ENCODE measurements around the gene ITGA11.

Gene ITGA11

DNA sequence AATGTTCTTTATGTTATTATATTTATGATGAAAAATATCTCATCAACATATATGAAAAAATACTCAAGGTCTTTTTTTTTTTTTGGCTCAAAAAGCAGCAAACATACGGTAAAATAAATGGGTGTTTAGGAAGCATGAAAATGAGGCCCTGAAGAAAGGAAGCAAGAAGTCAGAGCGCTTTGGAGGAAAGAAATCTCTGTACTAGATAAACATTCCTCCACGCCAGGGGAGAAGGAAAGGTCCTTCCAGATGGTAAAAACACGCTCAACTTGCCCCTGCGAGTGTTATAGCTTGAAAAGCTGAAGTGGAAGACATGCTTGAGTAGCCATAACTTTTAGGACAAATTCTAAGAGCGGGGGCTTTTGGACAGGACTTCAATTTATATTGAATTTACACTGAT is 101.5 kb downstream of the ITGA11 start:
- in situ Hi-C loops (cut with HindIII; ENCODE audit: low pct_ligation_motif_present, low pct_unique_long_range_greater_than_20kb, low sequenced_read_pairs): no loop called here
- no peak for DNase-seq

DNA sequence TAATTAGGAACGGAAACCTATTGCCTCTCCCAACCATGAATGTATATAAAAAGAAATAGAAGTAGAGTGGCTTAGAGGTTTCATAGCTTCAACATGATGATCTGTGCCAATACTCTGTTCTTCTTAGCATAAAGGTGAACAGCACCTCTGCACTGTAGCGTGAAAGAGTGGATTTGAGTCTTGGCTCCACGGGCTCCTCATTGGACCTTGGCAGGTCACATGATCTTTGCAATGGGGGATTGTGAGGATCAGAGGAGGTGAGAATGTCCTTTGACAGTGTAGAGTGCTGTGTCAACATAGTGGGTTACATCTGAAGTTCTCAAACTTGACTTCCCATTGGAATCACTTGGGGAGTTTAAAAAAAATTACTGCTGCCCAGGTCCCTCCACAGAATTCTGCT is 103.0 kb downstream of the ITGA11 start:
- in situ Hi-C loops (cut with HindIII; ENCODE audit: low pct_ligation_motif_present, low pct_unique_long_range_greater_than_20kb, low sequenced_read_pairs): no loop called here
- DNase-seq: no peak

DNA sequence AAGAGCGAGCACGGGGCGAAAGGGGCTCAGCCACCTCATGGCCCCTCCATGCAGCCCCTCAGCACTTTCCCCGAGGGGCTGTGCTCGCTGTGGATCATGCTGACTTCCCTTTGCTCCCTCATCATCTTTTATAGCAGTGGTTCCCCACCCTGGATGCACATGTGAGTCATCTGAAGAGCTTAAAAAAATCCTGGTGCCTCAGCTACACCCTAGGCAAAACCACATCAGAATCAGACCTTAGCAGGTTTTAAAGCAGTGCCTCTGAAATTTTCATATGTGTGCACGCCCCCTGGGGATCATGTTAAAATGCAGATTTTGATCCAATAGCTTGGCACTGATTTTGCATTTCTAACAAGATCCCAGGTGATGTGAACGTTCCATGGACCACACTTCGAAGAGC is 103.5 kb downstream of the ITGA11 start:
- DNase-seq: no peak
- in situ Hi-C loops (cut with HindIII; ENCODE audit: low pct_ligation_motif_present, low pct_unique_long_range_greater_than_20kb, low sequenced_read_pairs): no loop called here

DNA sequence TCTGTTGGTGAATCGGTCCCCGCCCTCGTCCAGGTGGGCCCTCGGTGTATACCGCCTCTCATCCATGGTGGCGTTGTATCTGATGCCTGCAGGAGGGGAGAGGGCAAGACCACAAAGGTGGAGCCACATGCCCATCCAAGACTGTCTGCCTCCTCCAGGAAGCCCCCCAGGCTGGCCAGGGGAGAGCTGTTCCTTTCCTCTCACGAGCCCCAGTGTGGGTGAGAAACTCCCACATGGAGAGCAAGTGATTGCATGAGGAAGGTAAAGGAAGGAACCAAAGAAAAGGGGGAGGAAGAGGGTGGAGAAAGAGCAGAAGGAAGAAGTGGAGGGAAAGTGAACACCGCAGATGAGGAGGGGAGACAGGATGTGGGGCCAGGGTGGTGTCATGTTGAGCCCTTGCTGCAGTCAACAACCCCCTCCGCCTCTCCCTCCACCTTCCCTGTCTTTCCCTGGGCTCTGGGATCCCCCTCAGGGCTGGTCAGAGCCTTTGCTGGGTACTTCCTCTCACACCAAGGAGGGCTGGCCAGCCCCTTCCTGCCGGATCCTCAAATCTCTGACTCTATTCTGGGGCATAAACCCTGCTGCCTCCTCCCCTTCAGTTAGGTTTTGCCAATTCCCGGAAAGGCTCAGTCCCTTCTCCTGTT is 105.1 kb downstream of the ITGA11 start:
- DNase-seq: no peak
- in situ Hi-C loops (cut with HindIII; ENCODE audit: low pct_ligation_motif_present, low pct_unique_long_range_greater_than_20kb, low sequenced_read_pairs): no loop called here

DNA sequence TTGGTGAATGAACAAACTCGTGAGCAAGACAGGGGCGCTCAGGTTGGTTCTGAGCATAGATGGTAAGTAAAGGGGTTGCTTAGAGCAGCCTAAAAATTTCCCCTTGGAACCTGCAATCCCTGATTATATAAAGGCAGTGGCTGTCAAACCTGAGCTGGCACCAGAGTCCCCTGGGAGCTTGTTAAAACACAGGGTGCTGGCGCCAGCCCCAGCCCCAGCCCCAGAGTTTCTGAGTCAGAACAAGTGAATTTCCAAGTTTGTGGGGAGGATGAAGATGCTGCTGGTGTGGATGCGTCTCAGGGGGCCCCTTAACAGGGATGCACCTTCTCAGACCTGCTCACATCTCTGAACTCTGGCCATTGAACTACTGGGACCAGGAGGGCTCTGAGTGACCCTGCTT is 106.2 kb downstream of the ITGA11 start:
- in situ Hi-C loops (cut with HindIII; ENCODE audit: low pct_ligation_motif_present, low pct_unique_long_range_greater_than_20kb, low sequenced_read_pairs): no loop called here
- DNase-seq: no peak

DNA sequence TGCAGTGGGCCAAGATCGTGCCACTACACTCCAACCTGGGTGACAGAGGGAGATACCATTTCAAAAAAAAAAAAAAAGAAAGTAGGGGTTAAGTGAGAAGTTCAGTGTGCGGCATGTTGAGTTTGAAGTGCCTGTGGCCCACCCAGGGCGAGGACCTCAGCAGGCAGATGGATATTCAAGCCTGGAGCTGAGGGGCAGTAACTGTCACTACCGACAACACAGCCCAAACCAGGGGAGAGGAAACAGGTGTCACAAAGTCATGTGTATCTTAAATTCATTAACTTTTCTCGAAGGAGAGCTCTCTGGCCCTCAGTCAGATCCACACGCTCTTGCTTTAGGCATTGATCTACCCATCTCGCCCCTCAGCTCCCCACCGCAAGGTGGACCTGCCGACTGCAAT is 109.2 kb downstream of the ITGA11 start:
- in situ Hi-C loops (cut with HindIII; ENCODE audit: low pct_ligation_motif_present, low pct_unique_long_range_greater_than_20kb, low sequenced_read_pairs): no loop called here
- DNase-seq: no peak

DNA sequence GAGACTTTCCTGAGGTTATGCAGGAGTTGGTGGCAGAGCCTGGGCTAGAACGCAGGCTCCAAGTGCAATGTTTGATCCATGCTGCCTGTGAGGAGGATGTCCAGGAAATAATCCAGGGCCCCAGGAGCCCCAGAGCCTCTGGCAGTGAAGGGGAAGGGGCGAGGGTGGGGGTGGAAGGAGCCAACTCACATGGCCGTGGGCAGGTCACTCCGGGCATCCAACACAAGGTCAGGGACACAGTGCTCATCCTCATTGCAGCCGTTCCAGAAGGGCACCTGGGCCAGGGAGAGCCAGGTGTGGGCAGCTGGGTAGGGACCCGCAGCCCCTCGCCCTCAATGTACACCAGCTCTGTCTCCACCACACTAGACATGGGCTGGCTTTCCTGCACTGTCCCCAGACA is 110.7 kb downstream of the ITGA11 start:
- no peak for DNase-seq
- in situ Hi-C loops (cut with HindIII; ENCODE audit: low pct_ligation_motif_present, low pct_unique_long_range_greater_than_20kb, low sequenced_read_pairs): no loop called here

DNA sequence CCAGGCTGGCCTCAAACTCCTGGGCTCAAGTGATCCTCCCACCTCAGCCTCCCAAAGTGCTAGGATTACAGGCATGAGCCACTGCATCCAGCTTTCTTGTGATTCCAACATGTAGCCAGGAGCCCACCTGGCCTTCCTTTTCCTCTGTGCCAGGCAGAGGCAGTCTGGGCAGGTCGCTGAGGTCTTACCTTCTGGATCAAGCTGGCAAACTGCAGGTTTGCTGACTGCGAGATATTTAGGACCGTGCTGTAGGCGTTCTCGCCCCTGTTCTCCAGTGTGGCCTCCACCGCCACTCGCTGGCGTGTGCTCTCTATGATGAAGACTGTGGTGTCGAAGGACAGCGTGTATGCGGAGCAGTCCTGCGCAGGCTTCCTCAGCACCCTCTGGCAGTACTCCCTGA is 112.0 kb downstream of the ITGA11 start:
- DNase-seq: no peak
- in situ Hi-C loops (cut with HindIII; ENCODE audit: low pct_ligation_motif_present, low pct_unique_long_range_greater_than_20kb, low sequenced_read_pairs): no loop called here

DNA sequence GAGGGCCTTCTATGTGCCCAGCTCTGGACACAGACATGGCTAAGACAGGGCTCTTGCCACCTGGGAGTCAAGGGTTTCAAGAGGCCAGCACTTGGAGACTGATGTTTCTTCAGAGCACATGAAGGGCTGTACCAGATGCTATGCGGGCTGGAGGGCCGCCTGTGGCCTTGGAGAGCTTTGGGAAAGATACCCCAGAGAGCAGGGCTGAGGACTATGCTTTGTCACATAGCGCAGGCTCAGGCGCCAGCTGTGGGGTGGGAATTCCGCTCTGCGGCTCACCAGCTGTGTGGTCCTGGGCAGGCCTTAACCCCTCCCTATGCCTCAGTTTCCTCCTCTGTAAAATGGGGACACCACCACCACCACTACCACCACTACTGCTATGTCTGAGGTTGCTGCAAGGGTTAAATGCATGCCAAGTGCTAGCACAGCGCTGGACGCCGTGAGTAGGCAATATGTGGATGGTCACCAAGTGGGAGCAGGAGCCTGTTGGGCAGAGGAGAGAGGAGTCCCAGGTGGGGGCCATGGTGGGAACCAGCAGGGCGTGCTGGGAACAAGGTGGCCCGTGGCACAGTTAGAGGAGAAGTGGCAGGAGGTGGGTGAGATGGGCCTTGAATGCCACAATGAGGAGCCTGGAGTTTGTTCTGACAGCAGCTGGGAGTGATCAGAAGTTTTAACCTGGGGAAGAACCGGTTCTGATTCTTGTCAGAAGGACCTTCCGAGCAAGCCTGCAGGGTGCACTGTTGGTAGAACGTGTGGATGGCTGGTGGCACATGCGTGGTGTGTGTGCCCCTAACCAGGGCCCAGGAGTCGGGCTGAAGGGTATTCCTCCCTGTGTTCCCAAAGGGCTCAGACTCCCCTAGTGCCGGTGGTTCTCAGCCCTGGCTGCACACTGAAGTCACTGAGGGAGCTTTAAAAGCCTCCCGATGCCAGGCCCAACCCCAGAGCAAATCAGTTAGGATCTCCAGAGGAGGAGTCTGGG is 112.7 kb downstream of the ITGA11 start:
- no peak for DNase-seq
- in situ Hi-C loops (cut with HindIII; ENCODE audit: low pct_ligation_motif_present, low pct_unique_long_range_greater_than_20kb, low sequenced_read_pairs): no loop called here

DNA sequence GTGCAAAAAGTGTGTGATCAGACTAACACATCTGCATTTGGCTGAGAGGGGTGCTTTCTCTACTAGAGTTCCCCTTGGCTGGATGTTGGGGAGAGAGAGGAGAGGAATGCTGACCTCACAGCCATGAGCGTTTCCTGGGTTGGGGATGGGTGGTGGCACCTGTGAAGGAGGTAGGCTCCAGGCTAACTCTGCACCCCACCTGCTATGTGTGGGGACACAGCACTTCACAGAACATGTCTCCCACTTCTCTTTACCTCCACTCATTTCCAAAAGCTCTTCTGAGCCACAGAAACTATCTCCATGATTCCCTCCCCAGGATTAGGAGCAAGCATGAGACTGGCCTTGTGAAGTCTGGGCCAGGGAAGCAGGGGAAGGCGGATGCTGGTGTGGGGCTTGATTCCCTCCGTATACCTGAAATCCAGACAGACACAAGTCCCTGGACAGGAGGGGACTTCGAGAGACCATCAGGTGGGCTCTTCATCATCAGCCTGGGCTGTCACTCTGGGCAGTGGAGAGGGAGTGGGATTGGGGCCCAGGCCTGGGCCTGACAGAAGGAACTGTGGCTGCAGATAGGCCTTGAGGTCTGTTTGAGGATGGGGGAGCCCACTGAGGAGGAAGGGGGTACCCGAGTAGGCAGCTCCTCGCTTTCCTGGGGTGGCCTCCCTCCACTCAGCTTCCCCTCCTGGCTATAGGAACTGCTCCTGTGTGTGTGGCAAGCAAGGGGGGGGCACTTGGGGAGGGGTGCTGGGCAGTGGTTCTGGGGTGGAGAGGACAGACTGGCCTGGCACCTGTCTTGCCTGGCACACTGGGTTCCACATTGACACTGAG is 113.7 kb downstream of the ITGA11 start:
- no peak for DNase-seq
- in situ Hi-C loops (cut with HindIII; ENCODE audit: low pct_ligation_motif_present, low pct_unique_long_range_greater_than_20kb, low sequenced_read_pairs): no loop called here

DNA sequence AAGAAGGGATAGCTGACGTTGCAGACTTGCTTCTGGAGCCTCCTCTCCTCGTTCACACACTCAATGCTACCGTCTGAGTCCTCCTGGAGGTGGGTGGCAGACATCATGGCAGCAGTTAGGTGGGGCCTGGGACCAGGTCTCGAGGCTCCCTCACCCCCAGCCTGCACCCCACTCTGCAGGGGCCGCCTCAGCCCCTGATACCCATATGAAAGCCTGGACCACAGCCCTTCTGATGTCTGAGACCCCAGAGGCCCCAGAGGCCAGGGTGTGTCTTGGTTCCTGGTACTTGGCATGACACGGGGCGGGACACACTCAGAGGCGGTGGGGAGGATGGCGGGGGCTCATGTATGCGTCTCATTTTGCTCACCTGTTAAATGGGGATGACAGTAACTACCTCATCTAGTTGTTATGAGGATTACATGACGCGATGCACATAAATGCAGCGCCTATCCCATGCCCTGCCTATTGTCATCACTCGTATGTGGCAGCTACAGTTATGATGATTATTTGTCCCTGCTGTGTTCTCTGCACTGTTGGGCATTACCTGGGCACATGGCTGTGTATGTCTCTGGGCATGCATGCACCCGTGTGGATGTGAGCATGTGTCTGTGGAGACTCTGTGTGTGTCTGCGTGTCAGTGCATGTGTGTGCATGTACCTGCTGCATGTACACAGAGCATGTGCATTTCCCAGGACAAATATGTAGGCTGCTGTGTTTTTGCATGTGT is 114.5 kb downstream of the ITGA11 start:
- in situ Hi-C loops (cut with HindIII; ENCODE audit: low pct_ligation_motif_present, low pct_unique_long_range_greater_than_20kb, low sequenced_read_pairs): no loop called here
- no peak for DNase-seq

DNA sequence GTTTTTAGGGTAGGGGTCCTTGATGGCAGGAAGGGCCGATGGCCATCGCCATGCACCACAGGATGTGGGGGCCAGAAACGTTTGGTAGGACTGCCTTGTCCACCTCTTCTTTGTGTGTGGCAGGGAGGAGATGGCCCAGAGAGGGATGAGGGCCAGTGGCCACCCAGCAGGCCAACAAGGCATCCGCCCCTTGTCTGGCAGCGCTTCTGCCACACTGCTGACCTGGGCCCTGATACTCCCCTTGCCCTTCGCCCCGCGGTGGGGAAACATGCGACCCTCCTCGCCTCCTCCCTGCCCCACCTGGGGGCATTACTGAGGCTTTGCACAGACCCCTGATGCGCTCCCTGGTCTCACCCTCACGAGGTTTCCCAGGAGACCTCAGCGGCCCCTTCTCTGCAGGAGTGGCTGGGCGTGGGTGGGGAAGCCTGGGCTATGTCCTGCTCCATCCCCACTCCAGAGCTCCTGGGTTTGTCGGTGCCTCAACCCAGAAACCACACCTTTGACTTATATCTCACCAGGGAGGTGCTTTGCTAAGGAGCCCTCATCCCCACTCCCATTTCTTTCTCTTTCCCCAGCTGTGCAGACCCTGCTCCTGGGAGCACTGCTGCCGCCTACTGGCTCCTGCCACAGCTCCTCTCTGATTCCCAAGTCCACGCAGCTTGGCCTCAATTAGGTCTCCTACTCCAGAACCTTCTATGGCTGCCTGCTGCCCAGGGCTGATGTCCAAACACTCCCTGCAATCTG is 115.7 kb downstream of the ITGA11 start:
- DNase-seq: no peak
- in situ Hi-C loops (cut with HindIII; ENCODE audit: low pct_ligation_motif_present, low pct_unique_long_range_greater_than_20kb, low sequenced_read_pairs): no loop called here

DNA sequence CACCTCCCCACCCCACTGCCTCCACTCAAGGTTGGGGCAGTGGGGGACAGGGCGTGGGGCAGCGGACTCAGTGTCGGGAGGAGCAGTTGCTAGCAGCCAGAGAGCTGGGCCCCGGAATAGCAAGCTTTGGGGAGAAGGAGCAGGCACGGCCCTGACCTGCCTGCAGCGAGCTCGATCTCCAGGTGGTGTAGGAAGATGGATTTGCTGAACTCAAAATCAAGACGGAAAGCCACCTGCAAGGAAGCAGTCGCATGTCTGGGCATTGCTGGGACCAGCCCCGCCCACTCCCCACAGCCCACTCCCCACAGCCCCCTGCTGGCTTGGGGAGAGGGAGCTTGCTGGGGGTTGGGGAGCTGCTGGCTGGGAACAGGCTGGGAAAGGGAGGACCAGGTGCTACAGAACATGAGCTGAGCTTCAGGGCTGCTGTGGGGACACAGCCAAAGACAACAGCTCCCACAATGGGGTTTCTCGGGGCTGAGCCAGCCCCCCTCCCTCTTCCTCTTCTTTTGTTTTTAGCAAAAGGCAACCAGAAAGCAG is 116.4 kb downstream of the ITGA11 start:
- DNase-seq: no peak
- in situ Hi-C loops (cut with HindIII; ENCODE audit: low pct_ligation_motif_present, low pct_unique_long_range_greater_than_20kb, low sequenced_read_pairs): no loop called here

DNA sequence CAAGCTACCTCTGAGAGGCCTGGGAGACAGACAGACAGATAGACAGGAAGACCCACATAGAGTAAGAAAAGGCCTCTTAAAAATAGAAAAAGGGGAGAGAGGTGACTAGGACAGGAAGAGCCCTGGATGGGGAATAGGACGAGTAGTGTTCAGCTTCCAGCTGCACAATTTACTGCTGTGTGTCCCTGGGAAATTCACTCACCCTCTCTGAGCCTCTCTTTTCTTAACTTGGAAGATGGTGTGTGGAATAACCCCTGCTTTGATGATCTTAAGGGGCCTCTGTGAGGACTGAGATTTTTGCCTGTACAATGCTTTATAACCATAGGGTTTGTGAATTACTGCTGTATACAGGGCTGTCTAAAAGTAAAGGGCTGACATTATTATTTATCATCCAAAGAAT is 116.9 kb downstream of the ITGA11 start:
- in situ Hi-C loops (cut with HindIII; ENCODE audit: low pct_ligation_motif_present, low pct_unique_long_range_greater_than_20kb, low sequenced_read_pairs): no loop called here
- no peak for DNase-seq

DNA sequence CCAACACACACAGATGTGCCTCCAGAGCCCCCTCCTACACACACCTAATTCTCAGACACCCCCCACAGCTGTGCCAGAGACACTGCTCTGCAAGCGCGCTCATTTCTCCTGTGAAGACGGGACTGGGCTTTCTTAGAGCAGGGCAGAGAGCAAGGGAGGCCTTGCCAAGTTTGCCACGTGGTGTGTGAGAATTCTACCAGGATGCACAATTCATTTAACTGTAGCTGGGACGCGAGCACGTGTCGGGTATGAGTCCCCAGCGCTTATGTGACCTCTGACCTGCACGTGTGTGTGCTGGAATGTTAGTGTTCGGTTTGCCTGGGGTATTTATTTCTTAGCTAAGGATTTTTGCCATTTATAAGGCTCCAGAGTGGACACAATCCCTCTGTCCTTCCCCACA is 117.4 kb downstream of the ITGA11 start:
- no peak for DNase-seq
- in situ Hi-C loops (cut with HindIII; ENCODE audit: low pct_ligation_motif_present, low pct_unique_long_range_greater_than_20kb, low sequenced_read_pairs): no loop called here

DNA sequence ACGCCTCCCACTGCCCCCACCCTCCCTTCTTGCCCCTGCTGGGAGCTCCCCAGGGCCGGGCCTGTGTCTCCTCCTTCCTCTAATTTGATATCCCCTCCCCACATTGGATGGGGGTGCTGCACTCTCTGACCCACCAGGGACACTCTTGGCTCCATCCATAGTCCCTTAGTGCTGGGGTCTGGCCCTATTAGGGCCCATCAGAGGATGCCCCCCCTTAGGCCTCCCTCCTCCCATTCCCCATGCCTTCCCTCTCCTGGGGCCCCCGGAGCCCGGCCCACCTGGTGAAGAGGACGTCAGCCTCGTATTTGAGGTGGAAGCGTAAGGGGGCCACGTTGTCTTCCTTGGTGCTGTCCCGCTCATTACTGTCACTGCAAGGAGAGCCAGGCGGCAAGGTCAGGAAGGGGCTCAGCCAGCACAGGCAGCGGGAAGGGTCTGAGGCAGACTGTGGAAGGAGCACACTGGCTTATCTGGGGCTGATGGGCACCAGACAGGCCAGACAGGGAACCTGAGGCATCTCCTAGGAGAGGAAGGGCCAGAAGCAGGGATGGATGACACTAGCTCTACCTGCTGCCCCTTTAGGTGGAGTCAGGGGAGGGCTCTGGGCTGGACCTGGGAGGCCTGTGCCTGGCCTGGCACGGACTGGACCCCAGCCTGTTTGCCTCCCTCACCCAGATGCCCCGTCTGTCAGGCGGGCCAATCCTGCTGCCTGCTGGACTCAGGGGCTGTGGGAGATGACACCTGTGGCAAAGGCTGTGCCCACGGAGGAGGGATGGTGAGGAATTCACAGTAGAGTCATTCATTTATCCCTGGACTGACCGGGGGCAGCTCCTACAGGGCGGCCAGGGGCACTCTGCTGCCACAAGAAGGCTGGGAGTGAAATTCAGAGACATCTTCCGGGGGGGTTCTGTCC is 118.2 kb downstream of the ITGA11 start:
- DNase-seq: no peak
- in situ Hi-C loops (cut with HindIII; ENCODE audit: low pct_ligation_motif_present, low pct_unique_long_range_greater_than_20kb, low sequenced_read_pairs): no loop called here

DNA sequence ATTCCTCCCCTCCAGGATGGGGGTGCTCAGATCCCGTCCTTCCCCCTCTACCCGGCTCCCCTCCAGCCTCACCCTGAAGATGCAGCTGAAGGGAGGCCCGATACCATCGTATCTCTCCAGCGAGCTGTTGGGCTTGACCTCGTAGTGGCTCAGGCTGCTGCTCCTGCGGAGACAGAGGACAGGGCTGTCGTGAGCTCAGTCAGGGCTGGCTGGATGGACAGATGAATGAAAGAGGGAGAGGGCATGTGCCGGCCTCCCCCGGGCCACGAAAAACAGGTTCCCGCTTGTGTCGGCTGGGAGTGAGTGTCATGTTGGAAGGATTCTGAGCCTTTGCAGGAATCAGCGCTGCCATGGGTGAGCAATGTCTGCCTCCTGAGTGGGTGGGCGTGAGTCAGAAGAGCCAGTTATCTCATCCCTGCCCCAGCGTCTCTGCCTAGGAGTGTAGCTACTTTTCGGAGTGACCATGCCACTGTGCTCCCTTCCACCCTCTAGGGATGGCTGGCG is 119.2 kb downstream of the ITGA11 start:
- in situ Hi-C loops (cut with HindIII; ENCODE audit: low pct_ligation_motif_present, low pct_unique_long_range_greater_than_20kb, low sequenced_read_pairs): no loop called here
- no peak for DNase-seq
